Right atrium auricular region (tissue), 2 donors: ENCODE measurements around the gene ZBTB18. TPM values are rescaled to one million over a fixed set of nuclear protein-coding genes. Genes with fewer than 3 reads are reported as not detected.
A peak's percentile ranks its signal among the peaks of the same experiment; 100 is the strongest.

Experiments used
- DNase-seq: peaks from one replicate; pipeline ENCODE4 v3.0.0-alpha.2; 2019; ENCODE audit warnings: low spot score
- H3K27ac ChIP-seq, 2 donors: fragments of 200-600 bp; sonication (generic); 1 replicate in 1 of 2; 2 replicates in 1 of 2; pipeline ENCODE4 v1.5.1; 2016 to 2019
- H3K27me3 ChIP-seq, 2 donors: fragments of 200-600 bp; sonication (generic); one replicate each; pipeline versions ENCODE4 v1.5.1 to v1.6.0; 2017 to 2019
- H3K36me3 ChIP-seq: fragments of 200-600 bp; sonication (generic); one replicate; pipeline ENCODE4 v1.5.1; 2016
- H3K4me1 ChIP-seq, 2 donors: fragments of 200-600 bp; sonication (generic); one replicate each; pipeline versions ENCODE4 v1.5.1 to v1.6.0; 2017 to 2019
- H3K4me3 ChIP-seq, 2 donors: fragments of 200-600 bp; sonication (generic); 1 replicate in 1 of 2; 2 replicates in 1 of 2; pipeline ENCODE4 v1.5.1; 2017 to 2019; ENCODE audit warnings: mild to moderate bottlenecking in 1 of 2, moderate library complexity in 1 of 2
- H3K9me3 ChIP-seq, 2 donors: fragments of 200-600 bp; sonication (generic); one replicate each; pipeline ENCODE4 v1.5.1; 2019
- total RNA-seq, 2 donors: library from RNA; depleted of rRNA; stranded (reverse); fragments of >200 nt; gene quantifications; one replicate each; pipeline ENCODE4 v1.1.0, GENCODE V29; 2016
- TF ChIP-seq, protein P1 (sequence below), 2 donors: fragments of 200-600 bp; sonication (generic); IDR thresholded peaks; one replicate each; pipeline ENCODE4 v1.5.1; 2019; ENCODE audit warnings: antibody characterized with exemption in 2 of 2

Gene ZBTB18
- total RNA-seq, 2 donors from 2014 or later = 14.9 to 19.7 TPM

DNA sequence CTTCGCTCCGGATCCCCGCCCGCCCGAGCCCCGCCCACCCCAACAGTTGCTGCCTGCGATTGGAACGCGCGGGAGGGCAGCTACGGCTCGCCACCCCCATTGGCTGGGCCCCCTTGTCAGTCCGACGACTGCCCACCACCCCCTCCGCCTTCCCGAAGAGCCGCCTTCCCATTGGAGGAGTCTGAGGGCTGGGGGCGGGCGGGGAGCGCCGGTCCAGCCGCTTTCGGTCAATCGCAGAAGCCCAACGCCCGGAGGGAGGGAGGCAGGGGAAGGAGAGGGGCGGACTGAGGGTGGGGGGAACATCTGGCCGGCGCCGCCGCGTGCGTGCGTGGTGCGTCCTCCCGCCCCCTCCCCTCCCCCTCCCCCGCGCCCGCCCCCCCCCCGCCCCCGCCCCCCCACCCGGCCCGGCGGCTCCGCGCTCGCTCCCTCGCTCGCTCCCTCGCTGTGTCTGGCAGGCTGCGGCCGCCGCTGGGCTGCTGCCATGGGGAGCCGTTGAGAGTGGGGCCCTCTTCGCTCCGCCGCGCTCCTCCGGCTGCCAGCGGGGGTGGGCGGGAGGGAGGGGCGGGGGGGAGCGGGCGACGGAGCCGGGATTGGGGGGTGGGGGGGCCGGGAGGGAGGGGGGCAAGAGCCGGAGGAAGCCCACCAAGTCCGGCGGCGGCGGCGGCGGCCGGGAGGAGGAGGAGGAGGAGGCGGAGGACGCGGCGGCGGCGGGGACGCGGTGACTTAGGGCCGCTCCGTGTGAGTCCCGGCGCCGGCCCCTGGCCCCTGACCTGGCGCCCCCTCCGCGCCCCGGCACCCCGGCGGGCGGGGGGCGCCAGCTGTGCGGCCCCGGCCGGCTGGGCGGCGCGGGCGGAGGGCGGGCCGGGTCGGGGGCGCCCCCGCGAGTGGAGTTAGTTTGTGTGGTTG, 2.6 kb upstream of the ZBTB18 start:
- DNase-seq = peak; percentile 99
- H3K9me3 ChIP-seq = no peaks in the 10 kb centered on the region
- peak overlapping the region; percentile 68 to 93 for H3K4me3 ChIP-seq
- H3K4me1 ChIP-seq = peaks cover 0 to 31% of the 10 kb centered on the region in 2 donors
- peak overlapping the region; percentile 93 to 100 for H3K27ac ChIP-seq
- H3K27me3 ChIP-seq = no peaks in the 10 kb centered on the region
- H3K36me3 ChIP-seq = no peaks in the 10 kb centered on the region
- TF ChIP-seq, protein P1, sequence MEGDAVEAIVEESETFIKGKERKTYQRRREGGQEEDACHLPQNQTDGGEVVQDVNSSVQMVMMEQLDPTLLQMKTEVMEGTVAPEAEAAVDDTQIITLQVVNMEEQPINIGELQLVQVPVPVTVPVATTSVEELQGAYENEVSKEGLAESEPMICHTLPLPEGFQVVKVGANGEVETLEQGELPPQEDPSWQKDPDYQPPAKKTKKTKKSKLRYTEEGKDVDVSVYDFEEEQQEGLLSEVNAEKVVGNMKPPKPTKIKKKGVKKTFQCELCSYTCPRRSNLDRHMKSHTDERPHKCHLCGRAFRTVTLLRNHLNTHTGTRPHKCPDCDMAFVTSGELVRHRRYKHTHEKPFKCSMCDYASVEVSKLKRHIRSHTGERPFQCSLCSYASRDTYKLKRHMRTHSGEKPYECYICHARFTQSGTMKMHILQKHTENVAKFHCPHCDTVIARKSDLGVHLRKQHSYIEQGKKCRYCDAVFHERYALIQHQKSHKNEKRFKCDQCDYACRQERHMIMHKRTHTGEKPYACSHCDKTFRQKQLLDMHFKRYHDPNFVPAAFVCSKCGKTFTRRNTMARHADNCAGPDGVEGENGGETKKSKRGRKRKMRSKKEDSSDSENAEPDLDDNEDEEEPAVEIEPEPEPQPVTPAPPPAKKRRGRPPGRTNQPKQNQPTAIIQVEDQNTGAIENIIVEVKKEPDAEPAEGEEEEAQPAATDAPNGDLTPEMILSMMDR (IDR thresholded peaks at IDR 0.05) = no peak

DNA sequence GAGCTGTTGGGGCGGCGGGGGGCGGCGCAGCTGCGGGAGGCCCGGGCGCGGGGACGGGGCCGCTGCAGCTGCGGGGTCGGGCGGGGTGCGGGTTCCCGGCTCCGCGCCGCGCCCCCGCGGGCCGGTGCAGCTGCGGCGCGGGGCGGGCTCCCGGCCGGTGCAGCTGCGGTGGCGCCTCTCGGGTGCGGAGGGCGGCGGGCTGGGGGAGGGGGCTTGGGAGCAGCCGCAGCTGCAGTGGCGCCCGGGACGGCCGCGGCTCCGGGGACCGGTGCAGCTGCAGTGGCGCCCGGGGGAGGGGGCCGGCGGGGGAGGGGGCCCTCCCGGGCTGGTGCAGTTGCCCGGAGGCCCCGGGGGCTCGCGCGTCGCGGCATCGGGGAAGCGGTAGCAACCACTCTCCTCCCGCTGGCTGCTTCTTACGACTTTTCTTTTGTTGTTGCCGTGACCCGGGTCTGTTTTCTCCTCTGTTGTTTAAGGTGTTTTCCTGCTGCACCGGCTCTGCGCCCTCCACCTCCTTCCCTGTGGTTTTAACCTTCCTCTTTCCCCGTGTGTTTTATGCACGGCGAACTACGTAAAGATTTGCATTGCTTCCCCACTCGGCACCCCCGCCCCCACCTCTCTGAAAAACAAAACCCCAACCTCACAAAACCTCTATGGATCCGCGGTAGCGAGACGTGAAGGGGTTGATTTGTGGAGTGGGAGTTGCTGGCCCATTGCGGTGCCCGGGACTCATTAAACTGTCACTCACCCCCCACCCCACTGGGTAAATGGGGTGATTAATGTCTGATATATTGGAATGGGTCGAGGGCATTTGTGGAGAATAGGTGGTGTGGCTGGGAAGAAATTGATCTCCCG, 1.7 kb upstream of the ZBTB18 start:
- no peak for DNase-seq
- Histone ChIP-seq H3K9me3 (no peaks in the 10 kb centered on the region), H3K27me3 (no peaks in the 10 kb centered on the region), H3K4me3 (peak overlapping the region; percentile 68 to 93), H3K4me1 (peaks cover 0 to 31% of the 10 kb centered on the region in 2 donors), H3K36me3 (peaks cover 5% of the 10 kb centered on the region), H3K27ac (peak overlapping the region; percentile 74 to 85)
- TF ChIP-seq, protein P1 (IDR thresholded peaks at IDR 0.05) = no peak

DNA sequence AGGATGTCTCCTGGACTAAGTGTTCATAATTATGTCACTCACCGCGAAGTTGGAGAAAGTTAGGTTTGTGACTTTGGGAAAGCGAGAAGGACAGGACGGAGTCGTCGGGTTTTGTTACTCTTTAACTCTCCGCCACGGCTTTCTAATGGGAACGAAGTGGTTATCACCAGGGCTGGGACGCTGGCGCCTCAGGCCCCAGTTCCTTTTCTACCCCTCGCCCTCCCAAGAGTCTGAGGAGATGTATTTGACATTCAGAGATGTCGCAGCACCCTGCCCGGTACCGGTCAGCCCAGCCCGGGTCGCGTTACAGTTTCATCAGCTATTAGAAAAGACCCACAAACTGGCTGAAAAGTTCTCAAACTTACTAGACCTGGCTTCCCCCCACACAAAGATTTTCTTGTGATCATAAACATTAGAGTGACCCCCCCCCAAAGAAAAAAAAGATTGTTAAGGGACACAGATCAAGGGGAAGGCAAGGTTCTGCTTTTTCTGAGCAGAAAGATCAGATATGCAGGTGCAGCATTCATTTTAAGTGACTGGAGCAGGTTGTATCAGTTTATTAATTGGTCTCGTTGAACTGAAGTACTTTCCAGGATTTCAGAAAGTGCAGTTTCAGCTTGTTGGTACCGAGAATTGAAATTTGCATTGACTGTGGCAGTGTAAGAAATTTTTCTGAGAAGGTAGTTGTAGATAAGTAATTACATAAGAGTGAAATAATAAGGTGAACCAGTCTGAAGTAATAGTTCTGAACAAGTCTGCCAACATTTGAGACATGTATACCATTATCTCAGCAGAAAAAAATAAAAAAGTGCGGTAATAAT, 859 bp upstream of the ZBTB18 start:
- Histone ChIP-seq H3K36me3 (peaks cover 14% of the 10 kb centered on the region), H3K4me3 (peak overlapping the region; percentile 68 to 93), H3K27me3 (no peaks in the 10 kb centered on the region), H3K9me3 (no peaks in the 10 kb centered on the region), H3K27ac (peak overlapping the region; percentile 74 to 85), H3K4me1 (peaks cover 0 to 31% of the 10 kb centered on the region in 2 donors)
- TF ChIP-seq, protein P1 (IDR thresholded peaks at IDR 0.05) = no peak
- no peak for DNase-seq

DNA sequence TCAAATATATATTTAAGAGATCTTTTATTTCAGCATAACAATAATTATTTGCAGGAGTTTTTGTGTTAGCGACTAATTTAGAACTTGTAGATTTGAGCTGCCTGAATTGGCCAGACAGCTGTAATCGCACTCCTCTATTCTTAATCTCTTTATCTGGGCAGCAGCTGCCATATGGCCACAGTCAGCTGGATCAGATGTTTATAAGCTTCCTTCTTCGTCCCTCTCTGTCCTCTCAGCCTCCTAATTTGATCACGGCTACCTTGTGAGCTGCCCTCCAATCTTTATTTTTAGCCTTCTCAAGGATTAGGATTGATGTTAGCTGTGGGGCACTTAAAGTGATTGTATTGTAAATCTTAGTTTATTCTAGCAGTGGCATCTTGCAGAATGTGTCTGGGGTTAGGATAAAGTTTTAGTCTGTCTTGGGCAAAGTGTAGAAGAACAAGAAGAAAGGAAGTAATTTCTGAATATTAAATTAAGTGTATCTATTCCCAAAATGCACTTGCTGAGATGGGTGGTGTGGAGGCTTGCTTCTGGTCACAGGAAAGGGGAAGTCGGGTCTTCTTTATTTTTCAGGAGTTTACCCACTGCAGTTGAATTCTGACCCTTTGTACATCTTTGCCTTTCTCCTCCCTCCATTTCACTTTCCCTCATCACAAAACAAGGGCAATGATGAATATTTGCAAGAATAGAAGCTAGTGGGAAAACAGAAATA, 1.1 kb downstream of the ZBTB18 start:
- TF ChIP-seq, protein P1 (IDR thresholded peaks at IDR 0.05) = no peak
- Histone ChIP-seq H3K4me1 (peaks cover 0 to 25% of the 10 kb centered on the region in 2 donors), H3K9me3 (no peaks in the 10 kb centered on the region), H3K27me3 (no peaks in the 10 kb centered on the region), H3K4me3 (no peak overlapping the region), H3K27ac (peak overlapping the region; percentile 50 to 74), H3K36me3 (peaks cover 15% of the 10 kb centered on the region)
- no peak for DNase-seq
